A673 (cell line): Measurements from ENCODE around the gene EAF2. TPM values are rescaled to one million over a fixed set of nuclear protein-coding genes. Genes with fewer than 3 reads are reported as not detected.
A peak's percentile ranks its signal among the peaks of the same experiment; 100 is the strongest.

Experiments
- BruUV-seq: library from RNA; stranded (reverse); fragments of 400-500 nt; replicated peaks from 2 replicates; lab custom pipeline; 2021; lab: Mats Ljungman, UMichigan
- CTCF ChIA-PET: fragments of 300-600 bp; sonication (Branson Sonifier 250); formaldehyde crosslinking; loops from one replicate; lab custom pipeline; 2022; ENCODE audit warnings: antibody characterized with exemption; lab: Charles Lee
- POLR2A ChIA-PET: fragments of 300-600 bp; sonication (Branson Sonifier 250); formaldehyde crosslinking; loops from one replicate; lab custom pipeline; 2022; ENCODE audit warnings: antibody characterized with exemption; ENCODE audit not compliant: low non-redundant PET; lab: Charles Lee
- DNase-seq: peaks from one replicate; pipeline ENCODE4 v3.0.0-alpha.2; 2015; ENCODE audit warnings: low spot score
- H3K27ac ChIP-seq: fragments of 200-600 bp; sonication (generic); 2 replicates; pipeline ENCODE4 v1.5.1; 2016; ENCODE audit warnings: mixed run types, low read depth, mild to moderate bottlenecking, mixed read lengths, antibody characterized with exemption, low read length; ENCODE audit not compliant: poor library complexity, severe bottlenecking
- H3K27me3 ChIP-seq: fragments of 200-600 bp; sonication (generic); replicated peaks from 2 replicates; pipeline ENCODE4 v1.6.1; 2017; ENCODE audit warnings: mixed run types, low read depth, mild to moderate bottlenecking, mixed read lengths, antibody characterized with exemption, low read length; ENCODE audit not compliant: insufficient read depth, poor library complexity
- H3K36me3 ChIP-seq: fragments of 200-600 bp; sonication (generic); 2 replicates; pipeline ENCODE4 v1.6.1; 2016; ENCODE audit warnings: mixed run types, mild to moderate bottlenecking, mixed read lengths, antibody characterized with exemption, low read length; ENCODE audit not compliant: insufficient read depth, poor library complexity, severe bottlenecking
- H3K4me1 ChIP-seq: fragments of 200-600 bp; sonication (generic); 2 replicates; pipeline ENCODE4 v1.6.1; 2017; ENCODE audit warnings: mixed run types, mild to moderate bottlenecking, mixed read lengths, antibody characterized with exemption, low read length; ENCODE audit not compliant: insufficient read depth, poor library complexity, severe bottlenecking
- H3K4me3 ChIP-seq: fragments of 200-600 bp; sonication (generic); 2 replicates; pipeline ENCODE4 v1.5.1; 2016; ENCODE audit warnings: low read depth, mixed run types, mild to moderate bottlenecking, mixed read lengths, low read length; ENCODE audit not compliant: poor library complexity, severe bottlenecking
- H3K9me3 ChIP-seq: fragments of 200-600 bp; sonication (generic); 2 replicates; pipeline ENCODE4 v1.6.1; 2016; ENCODE audit warnings: mixed run types, low read depth, mild to moderate bottlenecking, mixed read lengths, antibody characterized with exemption, low read length; ENCODE audit not compliant: poor library complexity, severe bottlenecking
- CTCF ChIP-seq: fragments of 300-800, 200-600 bp; sonication (generic); conservative IDR thresholded peaks from 2 replicates; pipeline ENCODE4 v1.5.1; 2017; ENCODE audit warnings: low read depth, mild to moderate bottlenecking, antibody characterized with exemption, low read length, moderate library complexity, mixed read lengths
- EZH2 ChIP-seq: fragments of 200-600 bp; sonication (generic); IDR thresholded peaks from 2 replicates; pipeline ENCODE4 v1.6.1; 2017; ENCODE audit warnings: borderline replicate concordance, low read depth, mild to moderate bottlenecking, mixed read lengths, antibody characterized with exemption, low read length; ENCODE audit not compliant: poor library complexity, severe bottlenecking
- intact Hi-C: fragments of 100-400 bp; cut with micrococcal nuclease; formaldehyde crosslinking; loops from one replicate; pipeline ENCODE4 v1.10.0; 2022; ENCODE audit not compliant: unreplicated experiment
- total RNA-seq: library from RNA; stranded (reverse); gene quantifications from 2 replicates; pipeline ENCODE4 v1.2.3, GENCODE V29; 2021

Gene EAF2
- total RNA-seq, 1 experiment from 2014 or later, result 13.1 TPM

- POLR2A ChIA-PET, result no interaction called here
- H3K27ac ChIP-seq, result peak overlapping the region; percentile 92
Measured at GRCh38 chr3:121834157-121834670, 795 bp upstream of the EAF2 start.

GRCh38 chr3:121835465-121835801, 424 bp downstream of the EAF2 start:
- BruUV-seq, result TSS peak; percentile 73
- H3K9me3 ChIP-seq, result no peaks in the 10 kb centered on the region
- H3K27me3 ChIP-seq, result no peaks in the 10 kb centered on the region
- POLR2A ChIA-PET, result no interaction called here
- no peak for TF ChIP-seq EZH2
- peak overlapping the region; percentile 84 for H3K4me3 ChIP-seq
- H3K4me1 ChIP-seq, result no peaks in the 10 kb centered on the region
- H3K27ac ChIP-seq, result peak overlapping the region; percentile 92
- H3K36me3 ChIP-seq, result peaks cover 17% of the 10 kb centered on the region
- DNase-seq, result no peak
- intact Hi-C loops, result no loop called here
- CTCF ChIA-PET, result no interaction called here

More at GRCh38 chr3:121834157-121834670, 795 bp upstream of the EAF2 start:
- Histone ChIP-seq H3K4me1 (no peaks in the 10 kb centered on the region), H3K4me3 (peak overlapping the region; percentile 84), H3K27me3 (no peaks in the 10 kb centered on the region), H3K36me3 (peaks cover 17% of the 10 kb centered on the region), H3K9me3 (no peaks in the 10 kb centered on the region)
- CTCF ChIA-PET, result no interaction called here
- TF ChIP-seq CTCF (no peak), EZH2 (no peak)
- no peak for DNase-seq
- intact Hi-C loops, result no loop called here
- BruUV-seq, result TSS peak; percentile 76

- H3K4me3 ChIP-seq, result peak overlapping the region; percentile 84
- H3K27me3 ChIP-seq, result no peaks in the 10 kb centered on the region
- CTCF ChIA-PET, result no interaction called here
- no TSS peak for BruUV-seq
- POLR2A ChIA-PET, result no interaction called here
- H3K36me3 ChIP-seq, result peaks cover 17% of the 10 kb centered on the region
- no peak for DNase-seq
- TF ChIP-seq CTCF, result no peak
- no peak for TF ChIP-seq EZH2
- H3K9me3 ChIP-seq, result no peaks in the 10 kb centered on the region
- intact Hi-C loops, result no loop called here
- no peaks in the 10 kb centered on the region for H3K4me1 ChIP-seq
- no peak overlapping the region for H3K27ac ChIP-seq
Measured at GRCh38 chr3:121836064-121836463, 1.1 kb downstream of the EAF2 start.

- H3K9me3 ChIP-seq, result no peaks in the 10 kb centered on the region
- no TSS peak for BruUV-seq
- no peaks in the 10 kb centered on the region for H3K4me1 ChIP-seq
- H3K27me3 ChIP-seq, result no peaks in the 10 kb centered on the region
- H3K36me3 ChIP-seq, result peaks cover 17% of the 10 kb centered on the region
- no peak overlapping the region for H3K4me3 ChIP-seq
- ChIA-PET POLR2A (no interaction called here), CTCF (no interaction called here)
- H3K27ac ChIP-seq, result no peak overlapping the region
- intact Hi-C loops, result no loop called here
- no peak for DNase-seq
- no peak for TF ChIP-seq EZH2
- TF ChIP-seq CTCF, result no peak
Measured at GRCh38 chr3:121836481-121836880, 1.5 kb downstream of the EAF2 start.
